ENCODE measurements around the gene RPL36A. TPM values are rescaled to one million over a fixed set of nuclear protein-coding genes. Genes with fewer than 3 reads are reported as not detected.

The RPL36A gene
- polyA plus RNA-seq, 2 of the 4 experiments (the other 2 are of a cell fraction): 2,529 to 3,171 TPM

DNA sequence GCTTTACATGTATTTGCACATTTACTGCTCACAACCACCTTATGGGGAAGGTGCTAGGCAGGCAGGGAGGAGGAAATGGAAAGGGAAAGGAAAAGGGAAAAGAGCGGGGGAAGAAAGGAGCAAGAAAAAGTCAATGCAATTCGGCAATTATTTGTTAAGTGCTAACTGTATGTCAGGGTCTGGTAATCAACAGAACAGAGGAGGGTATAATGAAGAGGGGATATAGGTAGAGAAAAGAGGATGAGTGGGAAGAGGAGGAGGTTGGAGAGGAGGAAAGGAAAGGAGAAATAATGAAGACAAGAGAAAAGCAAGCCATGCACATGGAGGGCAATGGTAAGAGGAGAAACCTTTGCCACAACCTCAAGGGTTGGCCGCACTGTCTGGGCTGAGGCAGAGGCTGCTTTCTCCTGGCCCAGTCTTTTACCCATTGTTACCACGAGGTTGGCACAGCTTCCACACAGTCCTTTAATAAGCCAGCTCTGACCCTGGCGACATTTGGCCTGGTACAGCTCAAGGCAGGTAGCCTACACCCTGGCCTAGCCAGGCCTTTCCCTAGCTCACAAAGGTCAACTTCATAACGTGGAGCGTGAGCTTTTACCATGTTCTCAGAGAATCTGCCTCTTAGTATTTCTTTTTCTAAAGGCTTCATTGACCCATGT is 5.7 kb upstream of the RPL36A start:
- H3K4me3 ChIP-seq: no peak overlapping the region
- H3K4me1 ChIP-seq: no peaks in the 10 kb centered on the region
- 72% methylated on average over 7 of the region's 7 CpGs for WGBS (ENCODE audit: missing lambda C conversion rate)
- H3K4me2 ChIP-seq: no peak overlapping the region
- FAIRE-seq (no peak), ATAC-seq (no peak; a peak in 1 of 6 replicates), DNase-seq (ENCODE audit: low read depth in 1 of 2, low spot score in 1 of 2) (no peak)
- no peak overlapping the region for H3K27ac ChIP-seq
- TF ChIP-seq, protein P1, sequence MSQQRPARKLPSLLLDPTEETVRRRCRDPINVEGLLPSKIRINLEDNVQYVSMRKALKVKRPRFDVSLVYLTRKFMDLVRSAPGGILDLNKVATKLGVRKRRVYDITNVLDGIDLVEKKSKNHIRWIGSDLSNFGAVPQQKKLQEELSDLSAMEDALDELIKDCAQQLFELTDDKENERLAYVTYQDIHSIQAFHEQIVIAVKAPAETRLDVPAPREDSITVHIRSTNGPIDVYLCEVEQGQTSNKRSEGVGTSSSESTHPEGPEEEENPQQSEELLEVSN (IDR thresholded peaks at IDR 0.05; ENCODE audit: borderline replicate concordance, low read depth): no peak
- TF ChIP-seq NFE2L2 (conservative IDR thresholded peaks at IDR 0.05; ENCODE audit: low read length) (no peak), CHD2 (IDR thresholded peaks at IDR 0.05; ENCODE audit: low read length, partially characterized antibody) (no peak), MAZ (IDR thresholded peaks at IDR 0.05; ENCODE audit: borderline replicate concordance, low read depth, low read length) (no peak), EP300 (IDR thresholded peaks at IDR 0.05) (no peak)
- TF ChIP-seq, protein P2, sequence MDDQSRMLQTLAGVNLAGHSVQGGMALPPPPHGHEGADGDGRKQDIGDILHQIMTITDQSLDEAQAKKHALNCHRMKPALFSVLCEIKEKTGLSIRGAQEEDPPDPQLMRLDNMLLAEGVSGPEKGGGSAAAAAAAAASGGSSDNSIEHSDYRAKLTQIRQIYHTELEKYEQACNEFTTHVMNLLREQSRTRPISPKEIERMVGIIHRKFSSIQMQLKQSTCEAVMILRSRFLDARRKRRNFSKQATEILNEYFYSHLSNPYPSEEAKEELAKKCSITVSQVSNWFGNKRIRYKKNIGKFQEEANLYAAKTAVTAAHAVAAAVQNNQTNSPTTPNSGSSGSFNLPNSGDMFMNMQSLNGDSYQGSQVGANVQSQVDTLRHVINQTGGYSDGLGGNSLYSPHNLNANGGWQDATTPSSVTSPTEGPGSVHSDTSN (IDR thresholded peaks at IDR 0.05): no peak
- TF ChIP-seq, protein P3, sequence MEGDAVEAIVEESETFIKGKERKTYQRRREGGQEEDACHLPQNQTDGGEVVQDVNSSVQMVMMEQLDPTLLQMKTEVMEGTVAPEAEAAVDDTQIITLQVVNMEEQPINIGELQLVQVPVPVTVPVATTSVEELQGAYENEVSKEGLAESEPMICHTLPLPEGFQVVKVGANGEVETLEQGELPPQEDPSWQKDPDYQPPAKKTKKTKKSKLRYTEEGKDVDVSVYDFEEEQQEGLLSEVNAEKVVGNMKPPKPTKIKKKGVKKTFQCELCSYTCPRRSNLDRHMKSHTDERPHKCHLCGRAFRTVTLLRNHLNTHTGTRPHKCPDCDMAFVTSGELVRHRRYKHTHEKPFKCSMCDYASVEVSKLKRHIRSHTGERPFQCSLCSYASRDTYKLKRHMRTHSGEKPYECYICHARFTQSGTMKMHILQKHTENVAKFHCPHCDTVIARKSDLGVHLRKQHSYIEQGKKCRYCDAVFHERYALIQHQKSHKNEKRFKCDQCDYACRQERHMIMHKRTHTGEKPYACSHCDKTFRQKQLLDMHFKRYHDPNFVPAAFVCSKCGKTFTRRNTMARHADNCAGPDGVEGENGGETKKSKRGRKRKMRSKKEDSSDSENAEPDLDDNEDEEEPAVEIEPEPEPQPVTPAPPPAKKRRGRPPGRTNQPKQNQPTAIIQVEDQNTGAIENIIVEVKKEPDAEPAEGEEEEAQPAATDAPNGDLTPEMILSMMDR (IDR thresholded peaks at IDR 0.05): no peak
- POLR2A ChIA-PET: no interaction called here
- CTCF ChIA-PET: no interaction called here
- H3K9me3 ChIP-seq: no peaks in the 10 kb centered on the region

DNA sequence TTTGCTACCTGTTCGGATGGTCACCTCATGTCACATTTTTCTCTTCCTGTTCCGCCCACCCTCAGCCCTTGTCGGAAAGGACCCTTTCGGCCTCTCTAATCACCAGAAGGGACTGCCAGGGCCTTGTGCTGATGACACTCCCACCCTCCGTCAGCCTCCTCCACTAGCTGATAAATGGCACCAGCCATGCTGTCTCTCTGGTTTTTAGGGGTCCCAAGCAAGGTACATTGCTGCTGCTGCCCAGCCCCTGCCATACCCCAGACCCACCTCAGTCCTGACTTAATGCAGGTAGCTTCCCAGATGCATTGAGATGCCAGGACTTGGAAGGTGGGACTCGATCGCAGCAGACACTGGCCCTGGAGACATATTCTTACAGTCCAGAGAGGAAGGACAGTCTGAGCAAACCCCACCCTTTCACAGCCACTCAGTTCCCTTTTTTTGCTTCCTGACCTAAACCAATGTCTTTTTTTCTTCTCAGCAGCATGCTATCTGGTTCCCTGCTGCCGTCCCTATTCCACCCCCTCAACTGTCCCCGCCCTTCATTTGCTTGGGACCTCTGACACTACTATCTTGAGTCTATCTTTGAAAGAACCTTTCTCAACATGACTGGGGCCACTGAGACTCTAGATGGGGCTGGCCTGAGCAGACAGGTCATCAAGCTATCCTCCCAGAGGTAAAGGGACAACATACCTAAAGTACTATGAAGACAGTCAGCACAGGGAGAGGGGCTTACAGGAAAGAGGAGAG is 4.8 kb upstream of the RPL36A start, which contains the start of gene BTK:
Gene BTK (minus strand): TSS at position 397 of the 747 bp plus-strand sequence. CDS start 10,907 bp downstream, outside the sequence.
- H3K27ac ChIP-seq: no peak within 1 kb of the TSS
- ChIA-PET POLR2A (no interaction called here), CTCF (no interaction called here)
- DNase-seq (ENCODE audit: low read depth in 1 of 2, low spot score in 1 of 2): no peak
- TF ChIP-seq NPAS2 (CRISPR knock-in tag; IDR thresholded peaks at IDR 0.05; ENCODE audit: borderline replicate concordance) (no peak), SREBF2 (IDR thresholded peaks at IDR 0.05) (no peak), PHF8 (IDR thresholded peaks at IDR 0.05; ENCODE audit: borderline replicate concordance, low read depth) (no peak)
- ATAC-seq: no peak
- no peak for FAIRE-seq
- no peaks in the 10 kb centered on the region for H3K9me3 ChIP-seq
- H3K4me3 ChIP-seq: no peak within 1 kb of the TSS
- 86% methylated on average over 8 of the region's 9 CpGs for WGBS (ENCODE audit: missing lambda C conversion rate)
- H3K4me2 ChIP-seq: no peak within 1 kb of the TSS
- H3K4me1 ChIP-seq: no peaks in the 10 kb centered on the region

DNA sequence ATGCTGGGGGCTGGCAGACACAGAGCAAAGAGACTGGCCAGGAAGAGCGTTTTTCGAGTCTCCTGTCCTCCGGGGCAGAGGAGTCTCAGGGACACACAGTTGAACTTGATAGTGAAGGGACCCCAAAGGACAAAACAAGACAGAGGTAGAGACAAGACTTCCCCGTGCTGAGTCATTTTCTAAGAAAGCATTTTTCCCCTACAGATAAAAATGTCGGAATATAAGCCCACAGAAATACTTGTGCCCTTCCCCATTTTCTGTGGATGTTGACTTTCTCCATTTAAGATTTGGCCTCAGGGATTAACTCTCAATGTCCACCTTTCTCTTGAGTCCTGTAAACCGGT is 4.3 kb upstream of the RPL36A start:
- ChIA-PET POLR2A (no interaction called here), CTCF (no interaction called here)
- no peaks in the 10 kb centered on the region for H3K4me1 ChIP-seq
- TF ChIP-seq POLR2AphosphoS2 (conservative IDR thresholded peaks at IDR 0.05; ENCODE audit: low read length) (no peak), RAD21 (conservative IDR thresholded peaks at IDR 0.05 in 1 of 2, IDR thresholded peaks at IDR 0.05 in 1 of 2) (no peak), TP53 (CRISPR knock-in tag; IDR thresholded peaks at IDR 0.05) (no peak), SREBF2 (IDR thresholded peaks at IDR 0.05) (no peak), NPAS2 (CRISPR knock-in tag; IDR thresholded peaks at IDR 0.05; ENCODE audit: borderline replicate concordance) (no peak)
- TF ChIP-seq, protein P4, sequence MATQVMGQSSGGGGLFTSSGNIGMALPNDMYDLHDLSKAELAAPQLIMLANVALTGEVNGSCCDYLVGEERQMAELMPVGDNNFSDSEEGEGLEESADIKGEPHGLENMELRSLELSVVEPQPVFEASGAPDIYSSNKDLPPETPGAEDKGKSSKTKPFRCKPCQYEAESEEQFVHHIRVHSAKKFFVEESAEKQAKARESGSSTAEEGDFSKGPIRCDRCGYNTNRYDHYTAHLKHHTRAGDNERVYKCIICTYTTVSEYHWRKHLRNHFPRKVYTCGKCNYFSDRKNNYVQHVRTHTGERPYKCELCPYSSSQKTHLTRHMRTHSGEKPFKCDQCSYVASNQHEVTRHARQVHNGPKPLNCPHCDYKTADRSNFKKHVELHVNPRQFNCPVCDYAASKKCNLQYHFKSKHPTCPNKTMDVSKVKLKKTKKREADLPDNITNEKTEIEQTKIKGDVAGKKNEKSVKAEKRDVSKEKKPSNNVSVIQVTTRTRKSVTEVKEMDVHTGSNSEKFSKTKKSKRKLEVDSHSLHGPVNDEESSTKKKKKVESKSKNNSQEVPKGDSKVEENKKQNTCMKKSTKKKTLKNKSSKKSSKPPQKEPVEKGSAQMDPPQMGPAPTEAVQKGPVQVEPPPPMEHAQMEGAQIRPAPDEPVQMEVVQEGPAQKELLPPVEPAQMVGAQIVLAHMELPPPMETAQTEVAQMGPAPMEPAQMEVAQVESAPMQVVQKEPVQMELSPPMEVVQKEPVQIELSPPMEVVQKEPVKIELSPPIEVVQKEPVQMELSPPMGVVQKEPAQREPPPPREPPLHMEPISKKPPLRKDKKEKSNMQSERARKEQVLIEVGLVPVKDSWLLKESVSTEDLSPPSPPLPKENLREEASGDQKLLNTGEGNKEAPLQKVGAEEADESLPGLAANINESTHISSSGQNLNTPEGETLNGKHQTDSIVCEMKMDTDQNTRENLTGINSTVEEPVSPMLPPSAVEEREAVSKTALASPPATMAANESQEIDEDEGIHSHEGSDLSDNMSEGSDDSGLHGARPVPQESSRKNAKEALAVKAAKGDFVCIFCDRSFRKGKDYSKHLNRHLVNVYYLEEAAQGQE (IDR thresholded peaks at IDR 0.05): no peak
- DNase-seq (ENCODE audit: low read depth in 1 of 2, low spot score in 1 of 2) (no peak), FAIRE-seq (no peak), ATAC-seq (no peak)
- WGBS (ENCODE audit: missing lambda C conversion rate): 66% methylated on average over 6 of the region's 6 CpGs
- H3K4me3 ChIP-seq: no peak overlapping the region
- no peak overlapping the region for H3K4me2 ChIP-seq
- H3K9me3 ChIP-seq: no peaks in the 10 kb centered on the region
- H3K27ac ChIP-seq: no peak overlapping the region
